Right lobe of liver (tissue), 6 donors: Measurements from ENCODE around the gene PLXNA4. TPM values are rescaled to one million over a fixed set of nuclear protein-coding genes. Genes with fewer than 3 reads are reported as not detected.
A peak's percentile ranks its signal among the peaks of the same experiment; 100 is the strongest.

Experiments
- ATAC-seq, 4 donors: fragments of 200-7000 bp; cut with Tn5 transposase; one replicate each; pipeline ENCODE4 v1.9.1; 2020; ENCODE audit warnings: mild to moderate bottlenecking in 4 of 4, moderate library complexity in 4 of 4
- DNase-seq, 3 donors: peaks; one replicate each; pipeline ENCODE4 v3.0.0-alpha.2; 2020
- H3K27ac ChIP-seq, 3 donors: fragments of 200-600 bp; one replicate each; pipeline ENCODE4 v1.8.0; 2022
- H3K27me3 ChIP-seq, 2 donors: fragments of 200-600 bp; one replicate each; pipeline ENCODE4 v1.8.0; 2022
- H3K36me3 ChIP-seq, 4 donors: fragments of 200-600 bp; sonication (generic) in 1 of 4; one replicate each; pipeline versions ENCODE4 v1.5.1 to v1.8.0; 2017 to 2022; ENCODE audit warnings: control low read depth in 1 of 4
- H3K4me1 ChIP-seq, 4 donors: fragments of 200-600 bp; sonication (generic) in 1 of 4; one replicate each; pipeline versions ENCODE4 v1.5.1 to v1.8.0; 2017 to 2022; ENCODE audit warnings: control low read depth in 1 of 4
- H3K4me3 ChIP-seq, 3 donors: fragments of 200-600 bp; one replicate each; pipeline ENCODE4 v1.8.0; 2022
- H3K9me3 ChIP-seq, 4 donors: fragments of 200-600 bp; sonication (generic) in 1 of 4; one replicate each; pipeline versions ENCODE4 v1.5.1 to v1.8.0; 2017 to 2022; ENCODE audit warnings: control low read depth in 1 of 4
- CTCF ChIP-seq, 4 donors: fragments of 200-600 bp in 3 of 4; fragments of 450-650 bp in 1 of 4; IDR thresholded peaks; one replicate each; pipeline versions ENCODE4 v1.5.1 to v1.8.0; 2016 to 2022; ENCODE audit warnings: antibody characterized with exemption in 4 of 4, mild to moderate bottlenecking in 2 of 4
- POLR2A ChIP-seq: fragments of 450-650 bp; IDR thresholded peaks from one replicate; pipeline ENCODE4 v1.6.1; 2017; ENCODE audit warnings: antibody characterized with exemption, mild to moderate bottlenecking
- WGBS: methylation state at CpG from one replicate; pipeline ENCODE4 v1.1.6; 2018; ENCODE audit warnings: low coverage, low lambda C conversion rate; ENCODE audit not compliant: insufficient coverage; ENCODE audit errors: missing lambda C conversion rate; 5-methylcytosine and 5-hydroxymethylcytosine counted together
- intact Hi-C, 2 donors: fragments of 100-400 bp; cut with DNase I; formaldehyde crosslinking; loops; one replicate each; pipeline versions ENCODE4 v1.11.2 to v1.14.1; 2022
- total RNA-seq, 6 experiments: library from RNA; depleted of rRNA in 2 of 6; stranded (reverse); fragments of >200 nt in 2 of 6; fragmentation: NEBNext Ultra II Directional in 3 of 6; extraction: Animal tissue kit (Norgen Biotek cat#: 25700) in 3 of 6; gene quantifications; one replicate each; pipeline versions ENCODE4 v1.1.0 to v1.2.4, GENCODE V29; 2016 to 2023
- donor health status: DM: no; HTN: yes; CAD: no.
- donor health status: DM: no; HTN: no; CAD: no.
- donor health status: DM: no; HTN: no; CAD: no.
- donor health status: DM: no; HTN: yes; CAD: no.
- donor health status: DM: no; HTN: yes; CAD: no.

The PLXNA4 gene
- total RNA-seq, 6 experiments from 2014 or later, result 0.17 to 0.90 (median 0.30) TPM

DNA sequence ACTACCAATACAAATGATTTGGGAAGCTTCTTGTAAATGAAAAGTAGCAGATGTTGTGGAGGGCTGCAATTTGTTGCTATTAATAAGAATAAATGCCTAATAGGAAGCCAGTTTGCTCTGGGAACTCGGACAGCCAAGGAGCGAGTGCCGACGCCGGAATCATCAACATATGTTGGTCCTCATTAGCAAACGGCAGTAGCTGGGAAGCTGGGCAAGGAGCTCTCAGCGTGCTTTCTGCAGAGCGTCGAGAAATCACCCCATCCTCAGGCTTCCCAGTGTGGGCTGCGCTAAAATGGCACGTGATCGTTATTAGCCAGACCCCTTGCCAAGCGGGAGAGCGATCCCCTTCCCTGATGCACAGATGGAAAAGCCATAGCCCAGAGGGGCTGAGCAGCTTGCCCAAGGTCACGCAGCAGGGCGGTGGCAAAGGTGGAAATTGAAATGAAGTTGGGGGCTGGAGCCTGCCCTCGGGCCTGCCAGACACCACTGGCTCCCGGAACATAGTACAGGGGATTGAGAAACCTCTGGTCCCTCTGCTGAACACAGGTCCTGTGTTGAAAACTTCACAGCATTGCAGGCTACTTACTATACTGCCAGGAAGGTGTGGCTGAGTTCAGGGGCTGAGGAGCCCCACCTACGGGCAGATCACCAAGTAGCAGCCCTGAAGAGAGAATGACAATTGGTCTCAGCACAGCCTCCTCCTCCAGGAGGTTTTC, 326.9 kb downstream of the PLXNA4 start:
- DNase-seq (no peak), ATAC-seq (no peak)
- intact Hi-C loops, result no loop called here
- H3K27me3 ChIP-seq, result no peaks in the 10 kb centered on the region
- H3K4me3 ChIP-seq, result no peak overlapping the region
- peak in 1 of 4 donors; percentile 6 for TF ChIP-seq CTCF (IDR thresholded peaks at IDR 0.05)
- no peak for TF ChIP-seq POLR2A
- H3K27ac ChIP-seq, result no peak overlapping the region
- H3K36me3 ChIP-seq, result no peaks in the 10 kb centered on the region
- no peaks in the 10 kb centered on the region for H3K9me3 ChIP-seq
- no peaks in the 10 kb centered on the region for H3K4me1 ChIP-seq
- WGBS, result 46% methylated on average over 8 of the region's 19 CpGs

DNA sequence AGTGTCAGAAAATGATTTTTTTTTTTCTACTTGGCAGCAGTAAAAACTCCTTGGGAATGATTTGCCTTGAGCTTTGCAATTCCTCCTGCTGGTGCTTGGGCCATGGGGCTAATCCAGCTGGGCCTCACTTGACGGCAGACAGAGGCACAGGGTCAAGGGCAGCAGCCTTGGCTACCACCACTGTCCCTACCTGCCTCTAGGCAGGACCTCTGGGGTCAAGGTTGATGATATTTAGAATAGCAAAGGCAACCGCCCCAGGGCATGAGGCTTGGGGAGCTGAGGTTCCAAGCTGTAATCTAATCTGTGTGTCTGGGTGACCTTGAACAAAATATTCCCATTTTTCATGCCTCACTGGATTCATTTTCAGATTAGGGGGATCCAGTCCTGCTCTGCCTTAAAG, 327.4 kb downstream of the PLXNA4 start:
- no peaks in the 10 kb centered on the region for H3K36me3 ChIP-seq
- intact Hi-C loops, result no loop called here
- no peak overlapping the region for H3K27ac ChIP-seq
- 38% methylated on average over 2 of the region's 2 CpGs for WGBS
- H3K4me3 ChIP-seq, result no peak overlapping the region
- ATAC-seq (no peak), DNase-seq (no peak)
- no peaks in the 10 kb centered on the region for H3K27me3 ChIP-seq
- TF ChIP-seq POLR2A (no peak), CTCF (IDR thresholded peaks at IDR 0.05) (no peak)
- no peaks in the 10 kb centered on the region for H3K4me1 ChIP-seq
- no peaks in the 10 kb centered on the region for H3K9me3 ChIP-seq

GRCh38 chr7:132247995-132248618, 328.2 kb downstream of the PLXNA4 start:
- H3K4me3 ChIP-seq, result no peak overlapping the region
- no peaks in the 10 kb centered on the region for H3K36me3 ChIP-seq
- DNase-seq (no peak), ATAC-seq (no peak)
- H3K4me1 ChIP-seq, result no peaks in the 10 kb centered on the region
- 32% methylated on average over 5 of the region's 6 CpGs for WGBS
- TF ChIP-seq POLR2A (no peak), CTCF (IDR thresholded peaks at IDR 0.05) (no peak)
- no peaks in the 10 kb centered on the region for H3K9me3 ChIP-seq
- no peaks in the 10 kb centered on the region for H3K27me3 ChIP-seq
- no peak overlapping the region for H3K27ac ChIP-seq
- intact Hi-C loops, result no loop called here

DNA sequence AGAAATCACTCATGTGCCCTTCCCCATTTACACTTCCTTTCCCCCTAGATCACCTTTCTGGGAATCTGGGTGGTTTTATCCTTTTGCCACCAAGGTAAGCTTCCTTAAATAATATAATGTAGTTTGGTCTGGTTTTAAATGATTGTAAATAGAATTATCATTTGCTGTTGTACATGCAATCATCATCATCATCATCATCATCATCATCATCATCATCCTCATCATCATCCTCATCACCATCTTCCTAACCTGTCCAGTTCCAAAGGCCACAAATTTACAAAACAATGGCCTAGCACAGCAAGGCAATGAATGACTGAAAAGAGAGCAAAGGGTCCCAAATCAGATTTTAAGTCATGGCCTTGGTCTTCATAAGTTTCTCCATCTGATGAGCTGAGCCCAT, 329.7 kb downstream of the PLXNA4 start:
- no peak for TF ChIP-seq CTCF (IDR thresholded peaks at IDR 0.05)
- TF ChIP-seq POLR2A, result no peak
- Histone ChIP-seq H3K36me3 (no peaks in the 10 kb centered on the region), H3K27ac (no peak overlapping the region), H3K4me3 (no peak overlapping the region), H3K27me3 (no peaks in the 10 kb centered on the region), H3K9me3 (no peaks in the 10 kb centered on the region), H3K4me1 (no peaks in the 10 kb centered on the region)
- DNase-seq, result no peak
- intact Hi-C loops, result no loop called here
- no peak for ATAC-seq
